Keratinocyte (primary cell): Measurements from ENCODE around the gene IQSEC3. TPM values are rescaled to one million over a fixed set of nuclear protein-coding genes. Genes with fewer than 3 reads are reported as not detected.

Source experiments
- DNase-seq: peaks from one replicate; pipeline ENCODE4 v3.0.0-alpha.2; 2011; ENCODE audit warnings: low read depth, missing footprints, low spot score
- FAIRE-seq: peaks from 2 replicates; lab custom pipeline; 2011; peaks lifted over from hg19 to GRCh38; lab: Jason Lieb, UNC
- H2AFZ ChIP-seq: 2 replicates; pipeline ENCODE4 v1.6.0; 2012; ENCODE audit warnings: low read length, control low read depth, inconsistent platforms; ENCODE audit not compliant: control insufficient read depth
- H3K27ac ChIP-seq: 2 replicates; pipeline ENCODE4 v1.5.1; 2011; ENCODE audit warnings: low read length; ENCODE audit not compliant: control insufficient read depth, insufficient read depth
- H3K27me3 ChIP-seq: 3 replicates; pipeline ENCODE4 v1.6.0; 2011; ENCODE audit warnings: low read length; ENCODE audit not compliant: control insufficient read depth, insufficient read depth; ENCODE audit errors: extremely low read depth
- H3K36me3 ChIP-seq, 2 experiments: 2 replicates in 1 of 2; 3 replicates in 1 of 2; pipeline ENCODE4 v1.5.1; 2011; ENCODE audit warnings: low read length in 2 of 2, mild to moderate bottlenecking in 1 of 2; ENCODE audit not compliant: control insufficient read depth in 2 of 2, insufficient read depth in 2 of 2; ENCODE audit errors: extremely low read depth in 1 of 2
- H3K4me1 ChIP-seq: 3 replicates; pipeline ENCODE4 v1.5.1; 2011; ENCODE audit warnings: low read length; ENCODE audit not compliant: control insufficient read depth, insufficient read depth; ENCODE audit errors: extremely low read depth
- H3K4me2 ChIP-seq: 3 replicates; pipeline ENCODE4 v1.6.0; 2011; ENCODE audit warnings: low read depth, low read length; ENCODE audit not compliant: control insufficient read depth, insufficient read depth; ENCODE audit errors: extremely low read depth
- H3K4me3 ChIP-seq, 3 experiments: fragments of 200-600 bp in 1 of 3; sonication (generic) in 1 of 3; 2 replicates in 2 of 3; 3 replicates in 1 of 3; pipeline ENCODE4 v1.5.1; 2011 to 2016; ENCODE audit warnings: low read length in 3 of 3, mild to moderate bottlenecking in 3 of 3, control low read depth in 2 of 3, inconsistent platforms in 1 of 3, low read depth in 1 of 3, mixed read lengths in 1 of 3, mixed run types in 1 of 3, moderate library complexity in 1 of 3; ENCODE audit not compliant: control insufficient read depth in 2 of 3, insufficient read depth in 2 of 3; ENCODE audit errors: extremely low read depth in 1 of 3
- H3K79me2 ChIP-seq: 2 replicates; pipeline ENCODE4 v1.6.0; 2012; ENCODE audit warnings: low read length; ENCODE audit not compliant: control insufficient read depth, insufficient read depth
- H3K9ac ChIP-seq: 3 replicates; pipeline ENCODE4 v1.6.0; 2011; ENCODE audit warnings: low read length; ENCODE audit not compliant: control insufficient read depth, insufficient read depth; ENCODE audit errors: extremely low read depth
- H3K9me1 ChIP-seq: 3 replicates; pipeline ENCODE4 v1.6.0; 2011; ENCODE audit warnings: low read length; ENCODE audit not compliant: control insufficient read depth, insufficient read depth; ENCODE audit errors: extremely low read depth
- H3K9me3 ChIP-seq: 2 replicates; pipeline ENCODE4 v1.5.1; 2012; ENCODE audit warnings: low read depth, low read length; ENCODE audit not compliant: control insufficient read depth
- H4K20me1 ChIP-seq: 3 replicates; pipeline ENCODE4 v1.6.0; 2011; ENCODE audit warnings: low read length; ENCODE audit not compliant: control insufficient read depth, insufficient read depth; ENCODE audit errors: extremely low read depth
- CTCF ChIP-seq, 3 experiments: IDR thresholded peaks in 1 of 3; conservative IDR thresholded peaks in 1 of 3; optimal IDR thresholded peaks in 1 of 3; 2 replicates in 2 of 3; 3 replicates in 1 of 3; pipeline versions ENCODE3 to v1.5.1; 2011; ENCODE audit warnings: low read length in 3 of 3, mild to moderate bottlenecking in 3 of 3, moderate library complexity in 2 of 3, control low read depth in 1 of 3, inconsistent platforms in 1 of 3; ENCODE audit not compliant: insufficient read depth in 2 of 3; ENCODE audit errors: extremely low read depth in 1 of 3
- EZH2 ChIP-seq: IDR thresholded peaks from one replicate; pipeline ENCODE4 v1.6.1; 2012; ENCODE audit warnings: inconsistent platforms, mild to moderate bottlenecking, low read length, moderate library complexity
- dilution Hi-C: fragments of 300-500 bp; cut with MboI; formaldehyde crosslinking; loops from one replicate; pipeline ENCODE4 v1.7.0; 2020; ENCODE audit warnings: low sequenced_read_pairs; ENCODE audit not compliant: extremely low pct_ligation_motif_present
- polyA plus RNA-seq, 5 experiments: library from polyadenylated mRNA; depleted of rRNA in 3 of 5; stranded (reverse) in 3 of 5; stranded (forward) in 1 of 5; unstranded in 1 of 5; fragments of >200 nt; gene quantifications; 1 replicate in 1 of 5; 2 replicates in 3 of 5; 3 replicates in 1 of 5; pipeline versions ENCODE4 v1.2.1 to v1.2.3, GENCODE V29; 2011 to 2012; ENCODE audit warnings: missing spikeins in 2 of 5, low read depth in 1 of 5, low replicate concordance in 1 of 5

Gene IQSEC3
- polyA plus RNA-seq, 1 donor (not counting 4 experiments of a cell fraction or from before 2014, with no cell fraction given) = not detected

DNA sequence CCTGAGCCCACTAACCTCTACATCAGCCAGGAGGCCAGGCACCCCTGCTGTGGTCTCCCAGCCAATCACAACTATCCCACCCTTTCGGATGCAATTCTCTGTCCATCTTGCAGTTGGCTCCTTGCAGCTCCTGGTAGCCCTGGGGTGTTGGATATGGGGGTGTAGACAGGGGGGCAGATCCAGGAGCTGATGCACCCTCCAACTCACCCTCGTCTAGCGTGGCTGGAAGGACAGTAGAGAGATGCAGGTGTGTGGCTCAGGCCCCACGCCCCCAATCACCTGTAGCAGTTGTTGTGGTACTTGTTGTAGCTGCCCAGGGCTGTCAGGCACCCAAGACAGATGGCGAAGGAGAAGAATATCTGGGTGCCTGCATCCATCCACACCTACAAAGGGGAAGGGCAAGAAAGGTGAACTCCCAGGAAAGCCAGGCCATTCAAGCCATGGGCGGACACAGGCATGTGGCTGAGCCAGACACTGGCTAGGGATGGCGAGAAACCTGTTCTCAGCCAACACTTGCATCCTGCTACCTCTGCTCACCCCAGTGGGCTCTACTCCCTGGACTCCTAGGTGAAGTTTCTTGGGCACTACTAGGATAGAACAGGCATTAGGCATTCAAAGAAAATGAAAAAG, 160.8 kb downstream of the IQSEC3 start:
- Histone ChIP-seq H3K36me3 (no peaks in the 10 kb centered on the region), H2AFZ (no peak overlapping the region), H3K9me3 (no peaks in the 10 kb centered on the region), H3K4me2 (no peak overlapping the region), H3K4me1 (no peaks in the 10 kb centered on the region), H3K9me1 (no peaks in the 10 kb centered on the region), H4K20me1 (no peaks in the 10 kb centered on the region), H3K4me3 (no peak overlapping the region), H3K27me3 (peaks cover 18% of the 10 kb centered on the region), H3K27ac (no peak overlapping the region), H3K79me2 (no peaks in the 10 kb centered on the region), H3K9ac (no peak overlapping the region)
- TF ChIP-seq CTCF (optimal IDR thresholded peaks at IDR 0.05 in 1 of 3, IDR thresholded peaks at IDR 0.05 in 1 of 3, conservative IDR thresholded peaks at IDR 0.05 in 1 of 3; ENCODE audit: extremely low read depth in 1 of 3, insufficient read depth in 2 of 3, low read length in 3 of 3) (no peak), EZH2 (no peak)
- dilution Hi-C loops = no loop called here
- FAIRE-seq = no peak
- no peak for DNase-seq

Other genes with a start within 250 kb of the IQSEC3 start
- 0.32 TPM in 1 of 3 replicates, not detected in the others for gene SLC6A12, start 147.4 kb downstream of the IQSEC3 start, polyA plus RNA-seq
- 0.33 to 0.45 TPM in 2 of 3 replicates, not detected in the other for gene SLC6A13, start 196.1 kb downstream of the IQSEC3 start, polyA plus RNA-seq